H1 (cell line): ENCODE data around the gene HECTD4. TPM values are rescaled to one million over a fixed set of nuclear protein-coding genes. Genes with fewer than 3 reads are reported as not detected.

Experiments used
- ATF2 ChIP-seq: IDR thresholded peaks from 2 replicates; pipeline ENCODE4 v1.6.1; 2012; ENCODE audit warnings: low read length, inconsistent platforms
- ATF3 ChIP-seq: IDR thresholded peaks from 2 replicates; pipeline ENCODE4 v1.6.1; 2011; ENCODE audit warnings: low read depth, mild to moderate bottlenecking, low read length; ENCODE audit not compliant: insufficient read depth
- BCL11A ChIP-seq, 2 experiments: IDR thresholded peaks; one replicate each; pipeline ENCODE4 v1.6.1; 2011; ENCODE audit warnings: low read depth in 2 of 2, low read length in 2 of 2, mild to moderate bottlenecking in 2 of 2
- CBX8 ChIP-seq: fragments of 300-800, 300-1000 bp; sonication (generic); IDR thresholded peaks from 2 replicates; pipeline ENCODE4 v1.7.1; 2016; ENCODE audit warnings: low read depth, low read length, borderline replicate concordance
- CHD1 ChIP-seq: IDR thresholded peaks from 2 replicates; pipeline ENCODE4 v1.6.1; 2012; ENCODE audit warnings: low read depth, low read length, improper control_type of control experiment
- E2F6 ChIP-seq: IDR thresholded peaks from 2 replicates; pipeline ENCODE4 v1.6.1; 2012; ENCODE audit warnings: inconsistent platforms
- EP300 ChIP-seq, 2 experiments: IDR thresholded peaks; 1 replicate in 1 of 2; 2 replicates in 1 of 2; pipeline ENCODE4 v1.6.1; 2011 to 2012; ENCODE audit warnings: low read depth in 2 of 2, low read length in 2 of 2, mild to moderate bottlenecking in 2 of 2, borderline replicate concordance in 1 of 2, inconsistent platforms in 1 of 2, moderate library complexity in 1 of 2
- GABPA ChIP-seq: IDR thresholded peaks from 2 replicates; pipeline ENCODE4 v1.6.1; 2011; ENCODE audit warnings: mild to moderate bottlenecking, low read length, moderate library complexity, borderline replicate concordance; ENCODE audit not compliant: insufficient read depth
- GTF2F1 ChIP-seq: IDR thresholded peaks from 2 replicates; pipeline ENCODE4 v1.6.1; 2012; ENCODE audit warnings: low read depth, low read length, improper control_type of control experiment, borderline replicate concordance
- HDAC6 ChIP-seq: IDR thresholded peaks from one replicate; pipeline ENCODE4 v1.7.1; 2012; ENCODE audit warnings: low read depth, mild to moderate bottlenecking, inconsistent platforms, low read length, moderate library complexity
- NRF1 ChIP-seq: IDR thresholded peaks from 2 replicates; pipeline ENCODE4 v1.6.1; 2011; ENCODE audit warnings: mild to moderate bottlenecking, low read depth, low read length, improper control_type of control experiment
- PHF8 ChIP-seq: fragments of 200-600 bp; sonication (generic); conservative IDR thresholded peaks from 2 replicates; pipeline ENCODE4 v1.7.1; 2012; ENCODE audit warnings: low read depth, mild to moderate bottlenecking, inconsistent platforms, low read length, moderate library complexity
- POLR2A ChIP-seq, 2 experiments: IDR thresholded peaks; 1 replicate in 1 of 2; 2 replicates in 1 of 2; pipeline ENCODE4 v1.6.1; 2011; ENCODE audit warnings: low read depth in 2 of 2, low read length in 2 of 2, mild to moderate bottlenecking in 2 of 2; ENCODE audit errors: control extremely low read depth in 1 of 2
- RXRA ChIP-seq: IDR thresholded peaks from 2 replicates; pipeline ENCODE4 v1.6.1; 2011; ENCODE audit warnings: low read depth, mild to moderate bottlenecking, low read length, moderate library complexity; ENCODE audit not compliant: insufficient read depth
- SAP30 ChIP-seq: fragments of 300-600 bp; sonication (generic); IDR thresholded peaks from 2 replicates; pipeline ENCODE4 v1.7.1; 2012; ENCODE audit warnings: low read length, moderate library complexity, mild to moderate bottlenecking, inconsistent platforms; ENCODE audit not compliant: insufficient read depth, insufficient replicate concordance
- SIN3A ChIP-seq, 2 experiments: IDR thresholded peaks in 1 of 2; conservative IDR thresholded peaks in 1 of 2; 2 replicates each; pipeline ENCODE4 v1.6.1; 2011 to 2012; ENCODE audit warnings: low read length in 2 of 2, improper control_type of control experiment in 1 of 2, low read depth in 1 of 2, mild to moderate bottlenecking in 1 of 2
- SP4 ChIP-seq: IDR thresholded peaks from 2 replicates; pipeline ENCODE4 v1.6.1; 2012; ENCODE audit warnings: low read length, inconsistent platforms
- TAF7 ChIP-seq: optimal IDR thresholded peaks from 2 replicates; pipeline ENCODE3; 2011; ENCODE audit warnings: low read depth, mild to moderate bottlenecking, inconsistent platforms, low read length, moderate library complexity, borderline replicate concordance
- TBP ChIP-seq: IDR thresholded peaks from 2 replicates; pipeline ENCODE4 v1.6.1; 2011; ENCODE audit warnings: low read depth, low read length, improper control_type of control experiment
- polyA plus RNA-seq, 7 experiments: library from polyadenylated mRNA; depleted of rRNA in 3 of 7; stranded (reverse) in 5 of 7; unstranded in 2 of 7; fragments of >200 nt in 5 of 7; fragments of 200-250 nt in 2 of 7; gene quantifications; 1 replicate in 5 of 7; 2 replicates in 1 of 7; 4 replicates in 1 of 7; pipeline versions ENCODE4 v1.2.1 to v1.2.3, GENCODE V29; 2011 to 2013; ENCODE audit warnings: missing spikeins in 2 of 7, mixed read lengths in 2 of 7
- total RNA-seq: library from RNA; stranded (reverse); fragmentation: NEBNext Ultra II Directional; extraction: Animal tissue kit (Norgen Biotek cat#: 25700); gene quantifications from 2 replicates; pipeline ENCODE4 v1.2.1, GENCODE V29; 2021

HECTD4 gene
- total and polyA plus RNA-seq, 2 of the 8 experiments (the other 6 are each of a cell fraction or from before 2014, with no cell fraction given), result 6.5 to 33.7 TPM

GRCh38 chr12:112381883-112382796, at the start of gene HECTD4 (continued):
- TF ChIP-seq CBX8, result no peak
- peak; percentile 76; the same call in 1 of the 2 replicates for TF ChIP-seq SP4
- peak; percentile 53 for TF ChIP-seq PHF8
- TF ChIP-seq GABPA, result no peak
- no peak for TF ChIP-seq ATF2
- TF ChIP-seq SAP30, result no peak
- TF ChIP-seq POLR2A (IDR thresholded peaks at IDR 0.05; ENCODE audit: control extremely low read depth in 1 of 2, low read depth in 2 of 2, low read length in 2 of 2), result peak in 1 of 2 experiments; percentile 14; a peak in 1 of 3 replicates
- peak in 1 of 2 experiments; percentile 53; a peak in 1 of 3 replicates for TF ChIP-seq EP300 (IDR thresholded peaks at IDR 0.05; ENCODE audit: borderline replicate concordance in 1 of 2, low read depth in 2 of 2, low read length in 2 of 2)
- no peak; a peak in 2 of 4 replicates for TF ChIP-seq SIN3A (conservative IDR thresholded peaks at IDR 0.05 in 1 of 2, IDR thresholded peaks at IDR 0.05 in 1 of 2; ENCODE audit: low read depth in 1 of 2, low read length in 2 of 2)
- no peak for TF ChIP-seq CHD1
- TF ChIP-seq NRF1, result no peak
- no peak for TF ChIP-seq ATF3
- TF ChIP-seq BCL11A (IDR thresholded peaks at IDR 0.05; ENCODE audit: low read depth in 2 of 2, low read length in 2 of 2), result no peak
- no peak for TF ChIP-seq GTF2F1
- no peak for TF ChIP-seq HDAC6
- TF ChIP-seq E2F6, result no peak
- TF ChIP-seq TAF7, result no peak
- TF ChIP-seq TBP, result peak; percentile 42; the same call in 1 of the 2 replicates
- 0 out of 2 replicates have a peak, but pooled peaks have one; percentile 69 for TF ChIP-seq RXRA
